ENCODE data around the gene MYO1B.

MYO1B gene

DNA sequence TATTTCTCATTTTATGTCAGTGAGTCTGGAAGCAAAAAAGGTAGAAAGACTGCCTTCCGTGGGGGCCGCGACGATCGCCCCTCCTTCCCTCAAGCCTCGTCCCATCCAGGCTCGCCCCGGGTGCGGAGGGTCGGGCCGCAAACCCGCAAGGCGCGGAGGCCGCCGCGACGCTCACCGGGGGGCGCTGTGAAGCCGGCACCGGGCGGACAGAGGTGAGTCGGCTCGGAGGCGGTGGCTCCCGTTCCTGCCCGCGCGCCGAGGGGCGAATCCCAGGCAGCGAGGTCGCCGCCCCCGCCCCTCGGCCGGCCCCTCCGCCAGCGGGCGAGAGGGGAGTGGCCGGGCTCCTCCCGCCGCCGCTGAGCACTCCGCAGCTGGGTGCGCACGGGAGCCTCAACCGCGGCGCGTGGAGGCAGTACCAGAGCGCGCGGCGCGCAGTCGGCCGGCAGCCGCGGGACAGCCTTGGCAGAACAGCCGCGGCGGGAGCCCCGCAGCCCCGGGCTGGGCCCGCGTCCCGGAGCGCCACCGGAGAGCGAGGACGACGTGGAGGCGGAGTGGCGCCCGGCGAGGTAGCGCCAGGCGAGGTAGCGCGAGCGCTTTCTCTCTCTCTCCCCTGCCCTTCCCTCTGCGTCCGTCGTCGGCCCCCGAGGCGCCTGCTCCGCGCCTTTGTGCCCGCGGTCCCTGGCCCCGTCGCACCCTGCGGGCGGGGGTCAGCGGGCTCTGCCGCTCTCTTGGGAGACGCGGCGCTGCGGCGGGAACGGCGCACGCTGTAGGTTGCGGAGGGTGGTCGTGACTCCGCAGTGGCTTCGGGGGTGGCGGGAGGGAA, at the start of gene MYO1B:
Gene MYO1B, plus strand, starts transcription at position 359 of the 823 bp plus-strand sequence. CDS start 31,492 bp downstream, outside the sequence.
- ATAC-seq (ENCODE audit: low read depth), result peak; percentile 65
- Mint-ChIP-seq H3K4me1 (peaks cover 14% of the 10 kb centered on the region), H3K27ac (no peak within 1 kb of the TSS), H3K4me3 (peak within 1 kb of the TSS; percentile 69), H3K36me3 (no peaks in the 10 kb centered on the region), H3K9me3 (peaks cover 4% of the 10 kb centered on the region), H3K27me3 (peaks cover 6% of the 10 kb centered on the region)
- peak; percentile 19 to 55 for DNase-seq (ENCODE audit: low spot score in 2 of 2)

DNA sequence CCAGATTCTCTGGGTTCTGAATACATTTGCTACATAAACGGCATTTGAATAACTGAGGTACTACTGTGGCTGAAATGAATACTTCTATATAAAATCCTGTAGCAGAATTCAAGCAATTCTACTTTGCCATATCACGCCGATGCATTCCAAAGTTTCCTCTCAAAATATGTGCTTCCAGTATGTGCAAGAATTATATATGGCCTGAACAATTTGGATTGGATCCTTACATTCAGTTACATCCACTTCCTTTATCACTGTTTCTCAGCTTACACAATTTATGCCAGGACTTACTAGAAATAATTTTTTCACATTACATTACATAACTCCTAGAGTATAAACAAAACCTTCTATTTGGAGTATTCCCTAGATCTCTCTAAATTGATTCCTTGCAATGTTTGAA, 48.1 kb upstream of the MYO1B start:
- Mint-ChIP-seq H3K27ac (no peak overlapping the region), H3K36me3 (no peaks in the 10 kb centered on the region), H3K27me3 (peaks cover 4% of the 10 kb centered on the region), H3K9me3 (peaks cover 1% of the 10 kb centered on the region), H3K4me1 (peaks cover 11% of the 10 kb centered on the region), H3K4me3 (no peak overlapping the region)
- ATAC-seq (ENCODE audit: low read depth), result no peak
- DNase-seq (ENCODE audit: low spot score in 2 of 2), result no peak

DNA sequence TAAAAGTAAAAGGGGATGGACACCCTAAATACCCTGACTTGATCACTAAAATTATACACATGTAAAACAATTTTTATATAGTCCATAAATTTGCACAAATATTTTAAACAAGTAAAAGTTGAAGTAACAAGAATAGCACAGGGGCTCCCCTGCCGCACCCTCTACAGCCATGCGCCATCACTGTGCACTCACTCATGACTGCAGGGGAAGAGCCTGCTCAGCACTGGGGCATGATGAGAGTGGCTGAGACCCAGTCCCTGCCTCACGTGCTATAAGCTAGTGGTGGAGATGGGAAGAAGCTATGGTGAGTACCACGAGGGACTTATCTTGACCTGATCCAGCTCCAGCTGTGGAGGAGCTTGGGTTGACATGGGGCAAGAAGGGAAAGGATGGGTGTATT, 46.9 kb upstream of the MYO1B start:
- H3K9me3 Mint-ChIP-seq, result peaks cover 1% of the 10 kb centered on the region
- peaks cover 11% of the 10 kb centered on the region for H3K4me1 Mint-ChIP-seq
- H3K27ac Mint-ChIP-seq, result no peak overlapping the region

GRCh38 chr2:191199929-191200512, 45.2 kb upstream of the MYO1B start:
- ATAC-seq (ENCODE audit: low read depth) (no peak), DNase-seq (ENCODE audit: low spot score in 2 of 2) (no peak)
- Mint-ChIP-seq H3K4me1 (peaks cover 8% of the 10 kb centered on the region), H3K4me3 (no peak overlapping the region), H3K9me3 (no peaks in the 10 kb centered on the region), H3K27ac (no peak overlapping the region), H3K36me3 (no peaks in the 10 kb centered on the region), H3K27me3 (peaks cover 4% of the 10 kb centered on the region)

More for the DNA sequence above, 46.9 kb upstream of the MYO1B start:
- no peak for DNase-seq (ENCODE audit: low spot score in 2 of 2)
- Mint-ChIP-seq H3K27me3 (peaks cover 4% of the 10 kb centered on the region), H3K36me3 (no peaks in the 10 kb centered on the region), H3K4me3 (no peak overlapping the region)
- ATAC-seq (ENCODE audit: low read depth), result no peak

DNA sequence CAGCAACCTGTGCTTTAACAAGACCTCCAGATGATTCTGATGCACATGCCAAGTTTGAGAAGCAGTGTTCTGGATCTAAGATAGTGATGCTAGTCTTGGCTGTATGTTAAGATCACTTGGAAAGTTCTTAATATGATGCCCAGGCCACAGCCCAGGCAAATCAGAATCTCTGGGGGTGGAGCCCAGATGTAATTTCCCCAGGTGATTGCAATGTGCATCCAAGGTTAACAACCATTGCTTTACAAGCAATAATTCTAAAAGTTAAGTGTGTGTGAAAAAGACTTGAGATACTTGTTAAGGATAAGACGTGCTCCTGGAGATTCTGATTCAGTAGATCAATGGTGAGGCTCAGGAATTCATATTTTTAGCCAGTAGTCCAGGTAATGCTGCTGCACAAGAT, 44.3 kb upstream of the MYO1B start:
- peaks cover 4% of the 10 kb centered on the region for H3K27me3 Mint-ChIP-seq
- H3K4me1 Mint-ChIP-seq, result peaks cover 8% of the 10 kb centered on the region
- no peak for DNase-seq (ENCODE audit: low spot score in 2 of 2)

DNA sequence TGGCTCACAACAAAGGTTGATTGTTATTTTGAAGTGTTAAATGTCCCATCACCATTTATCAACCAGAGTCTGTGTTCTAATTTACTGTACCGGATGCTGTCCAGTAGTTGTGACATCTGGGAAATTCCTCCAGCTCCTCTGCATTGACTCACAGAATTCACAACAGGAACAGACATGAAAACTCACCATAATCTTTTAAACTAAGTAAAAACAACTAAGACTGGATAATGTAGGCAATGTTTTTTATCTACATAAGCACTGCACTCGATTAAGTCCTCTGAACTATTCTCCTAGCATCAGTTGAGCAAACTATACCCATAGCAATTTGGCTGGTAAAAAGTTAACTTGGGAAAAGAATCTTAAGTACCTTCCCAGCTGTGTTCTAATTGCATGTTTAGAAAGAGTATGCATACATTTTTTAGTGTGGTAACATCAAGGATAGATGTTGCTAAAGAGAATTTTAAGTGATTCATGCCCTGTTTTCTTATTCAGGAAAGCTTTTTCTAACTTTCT, 42.9 kb upstream of the MYO1B start:
- no peak overlapping the region for H3K4me3 Mint-ChIP-seq
- H3K27ac Mint-ChIP-seq, result no peak overlapping the region
- DNase-seq (ENCODE audit: low spot score in 2 of 2) (no peak), ATAC-seq (ENCODE audit: low read depth) (no peak)
- peaks cover 8% of the 10 kb centered on the region for H3K4me1 Mint-ChIP-seq
- no peaks in the 10 kb centered on the region for H3K36me3 Mint-ChIP-seq
- H3K27me3 Mint-ChIP-seq, result peaks cover 8% of the 10 kb centered on the region
- peaks cover 3% of the 10 kb centered on the region for H3K9me3 Mint-ChIP-seq

More for the DNA sequence above, 44.3 kb upstream of the MYO1B start:
- Mint-ChIP-seq H3K27ac (no peak overlapping the region), H3K36me3 (no peaks in the 10 kb centered on the region), H3K9me3 (no peaks in the 10 kb centered on the region), H3K4me3 (no peak overlapping the region)
- ATAC-seq (ENCODE audit: low read depth), result no peak

GRCh38 chr2:191202881-191203397, 42.3 kb upstream of the MYO1B start:
- Mint-ChIP-seq H3K9me3 (peaks cover 3% of the 10 kb centered on the region), H3K36me3 (no peaks in the 10 kb centered on the region), H3K27me3 (peaks cover 5% of the 10 kb centered on the region), H3K4me1 (peaks cover 8% of the 10 kb centered on the region), H3K27ac (no peak overlapping the region), H3K4me3 (no peak overlapping the region)
- ATAC-seq (ENCODE audit: low read depth) (no peak), DNase-seq (ENCODE audit: low spot score in 2 of 2) (no peak)

DNA sequence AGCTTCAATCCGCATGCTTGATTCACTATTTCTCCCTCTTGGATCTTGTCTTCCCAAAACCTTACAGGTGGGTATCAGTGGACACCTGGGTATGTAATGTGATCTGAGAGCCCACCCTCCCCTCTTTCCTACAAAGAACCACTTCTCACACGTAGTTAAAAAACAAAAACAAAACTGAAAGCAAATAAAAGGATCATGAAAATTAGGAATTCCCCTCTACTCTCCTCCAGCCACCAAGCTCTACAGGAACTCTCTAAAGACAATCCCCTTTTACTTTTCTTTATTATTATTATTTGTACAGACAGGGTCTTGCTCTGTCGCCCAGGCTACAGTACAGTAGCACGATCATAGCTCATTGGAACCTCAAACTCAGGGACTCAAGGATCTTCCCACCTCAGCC, 40.8 kb upstream of the MYO1B start:
- no peak for DNase-seq (ENCODE audit: low spot score in 2 of 2)
- Mint-ChIP-seq H3K27ac (peak overlapping the region; percentile 87), H3K9me3 (peaks cover 3% of the 10 kb centered on the region), H3K4me3 (peak overlapping the region; percentile 84), H3K27me3 (peaks cover 4% of the 10 kb centered on the region), H3K4me1 (peaks cover 8% of the 10 kb centered on the region), H3K36me3 (no peaks in the 10 kb centered on the region)
- peak; percentile 85 for ATAC-seq (ENCODE audit: low read depth)

DNA sequence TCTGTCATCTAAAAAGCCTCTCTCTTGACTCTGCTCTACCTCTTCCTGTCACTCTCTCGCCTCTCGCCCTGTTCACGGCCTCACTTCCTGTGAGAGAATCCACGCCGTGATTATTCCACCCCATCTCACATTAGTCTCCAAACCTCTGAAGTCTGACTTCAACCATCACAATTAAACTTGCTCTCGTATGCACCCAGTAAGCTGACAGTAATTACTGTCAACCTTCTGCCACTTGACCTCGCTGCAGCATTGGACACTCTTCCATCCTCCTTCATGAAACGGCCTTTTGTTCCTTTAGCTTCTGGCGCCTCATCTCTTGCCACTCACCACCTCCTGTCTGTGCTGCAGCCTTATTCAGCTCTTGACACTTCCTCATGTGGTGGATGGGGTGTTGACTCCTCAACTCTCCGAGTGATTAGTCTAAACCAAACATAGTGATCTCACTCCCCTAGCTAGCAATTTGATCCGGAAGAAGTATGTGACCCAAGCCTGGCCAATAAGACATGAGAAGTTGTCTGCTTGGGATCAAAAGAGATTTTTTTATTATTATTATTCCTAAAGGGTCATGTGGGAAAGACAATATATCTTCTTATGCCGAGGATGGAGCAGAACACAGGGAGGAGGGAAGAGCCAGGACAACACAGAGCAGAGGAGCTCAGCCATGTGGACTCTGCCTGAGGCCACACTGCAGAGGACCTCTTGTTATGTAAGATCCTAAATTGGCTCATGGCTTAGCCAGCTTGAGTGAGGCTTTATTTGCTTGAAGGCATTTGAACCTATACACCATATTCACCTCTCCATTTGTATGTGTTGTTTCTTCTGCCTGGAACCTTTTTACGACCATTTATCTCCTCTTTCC, 38.4 kb upstream of the MYO1B start:
- Mint-ChIP-seq H3K9me3 (peaks cover 5% of the 10 kb centered on the region), H3K36me3 (peaks cover 2% of the 10 kb centered on the region), H3K27me3 (peaks cover 4% of the 10 kb centered on the region), H3K4me3 (no peak overlapping the region), H3K27ac (no peak overlapping the region), H3K4me1 (peaks cover 8% of the 10 kb centered on the region)
- DNase-seq (ENCODE audit: low spot score in 2 of 2), result no peak
- no peak for ATAC-seq (ENCODE audit: low read depth)

DNA sequence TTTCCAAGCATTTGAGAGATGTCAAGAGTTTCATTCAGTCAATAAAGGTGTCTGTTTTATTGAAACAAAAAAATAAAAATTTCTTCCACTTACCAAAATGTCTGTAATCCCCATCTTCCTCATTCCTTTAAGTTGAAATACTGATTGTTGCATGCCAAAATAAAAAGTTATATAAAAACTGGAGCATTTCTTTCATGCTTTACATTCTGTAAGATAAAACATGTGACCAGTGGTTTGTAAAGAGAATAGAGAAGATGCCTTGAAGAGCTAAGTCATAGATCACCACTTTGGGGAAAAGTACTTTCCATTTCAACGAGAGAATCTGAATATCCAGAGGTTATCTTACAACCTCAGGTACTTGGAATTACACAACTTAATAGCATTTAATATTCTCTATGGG, 35.9 kb upstream of the MYO1B start:
- Mint-ChIP-seq H3K27me3 (peaks cover 9% of the 10 kb centered on the region), H3K4me3 (no peak overlapping the region), H3K36me3 (peaks cover 6% of the 10 kb centered on the region), H3K9me3 (peaks cover 10% of the 10 kb centered on the region), H3K4me1 (peaks cover 5% of the 10 kb centered on the region), H3K27ac (no peak overlapping the region)
- ATAC-seq (ENCODE audit: low read depth), result no peak
- no peak for DNase-seq (ENCODE audit: low spot score in 2 of 2)

- no peak overlapping the region for H3K27ac Mint-ChIP-seq
- DNase-seq (ENCODE audit: low spot score in 2 of 2), result no peak
- peaks cover 6% of the 10 kb centered on the region for H3K36me3 Mint-ChIP-seq
- no peaks in the 10 kb centered on the region for H3K4me1 Mint-ChIP-seq
- ATAC-seq (ENCODE audit: low read depth), result no peak
- peaks cover 6% of the 10 kb centered on the region for H3K27me3 Mint-ChIP-seq
- H3K4me3 Mint-ChIP-seq, result no peak overlapping the region
- H3K9me3 Mint-ChIP-seq, result peaks cover 8% of the 10 kb centered on the region
Measured at GRCh38 chr2:191212119-191212518, 33.1 kb upstream of the MYO1B start.

DNA sequence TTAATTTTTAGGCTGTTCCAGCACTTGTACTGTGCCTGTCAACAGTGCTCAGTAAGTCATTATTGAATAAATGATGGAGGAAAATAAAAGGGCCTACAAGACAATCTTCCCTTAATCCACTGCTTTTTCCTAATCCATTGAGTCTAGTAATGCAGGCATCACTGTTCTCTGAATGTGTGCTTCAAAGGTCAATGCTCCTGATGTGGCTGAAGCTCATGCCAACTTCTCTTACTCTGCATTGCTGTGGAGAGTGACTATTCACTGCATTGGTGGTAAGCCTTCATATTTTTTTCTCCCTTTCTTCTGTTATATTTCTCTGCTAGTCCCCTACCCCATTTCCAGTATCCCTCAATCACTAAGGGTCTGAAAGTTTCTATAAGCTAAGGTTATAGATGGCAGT, 31.9 kb upstream of the MYO1B start:
- ATAC-seq (ENCODE audit: low read depth) (no peak), DNase-seq (ENCODE audit: low spot score in 2 of 2) (no peak)
- Mint-ChIP-seq H3K27ac (no peak overlapping the region), H3K4me3 (no peak overlapping the region), H3K27me3 (peaks cover 6% of the 10 kb centered on the region), H3K36me3 (peaks cover 6% of the 10 kb centered on the region), H3K4me1 (no peaks in the 10 kb centered on the region), H3K9me3 (peaks cover 8% of the 10 kb centered on the region)

GRCh38 chr2:191215230-191215629, 30.0 kb upstream of the MYO1B start:
- no peak overlapping the region for H3K4me3 Mint-ChIP-seq
- H3K4me1 Mint-ChIP-seq, result peaks cover 5% of the 10 kb centered on the region
- no peak overlapping the region for H3K27ac Mint-ChIP-seq
- H3K9me3 Mint-ChIP-seq, result peaks cover 8% of the 10 kb centered on the region
- no peak for ATAC-seq (ENCODE audit: low read depth)
- DNase-seq (ENCODE audit: low spot score in 2 of 2), result no peak
- H3K27me3 Mint-ChIP-seq, result peaks cover 6% of the 10 kb centered on the region
- peaks cover 6% of the 10 kb centered on the region for H3K36me3 Mint-ChIP-seq

DNA sequence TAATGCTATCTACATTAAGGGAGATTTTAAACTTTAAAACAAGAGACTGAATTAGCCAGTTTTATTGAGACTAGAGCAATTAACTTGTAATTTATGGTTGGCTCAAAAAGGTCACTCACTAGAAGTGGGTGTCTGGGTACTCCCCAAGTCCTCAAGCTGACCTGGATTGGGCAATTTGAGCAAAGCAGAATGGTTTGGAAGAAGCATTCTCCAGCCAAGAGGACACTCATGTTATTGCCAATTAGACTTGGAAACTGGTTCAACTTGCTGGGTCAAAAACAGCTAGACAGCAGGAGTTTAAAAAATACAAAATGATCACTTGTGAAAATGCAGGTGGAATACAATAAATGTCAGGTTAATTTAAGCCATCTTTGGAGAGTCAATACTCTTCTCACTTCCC, 29.5 kb upstream of the MYO1B start:
- Mint-ChIP-seq H3K9me3 (peaks cover 8% of the 10 kb centered on the region), H3K4me1 (peaks cover 10% of the 10 kb centered on the region), H3K27me3 (peaks cover 6% of the 10 kb centered on the region), H3K36me3 (peaks cover 6% of the 10 kb centered on the region), H3K27ac (no peak overlapping the region), H3K4me3 (no peak overlapping the region)
- ATAC-seq (ENCODE audit: low read depth) (no peak), DNase-seq (ENCODE audit: low spot score in 2 of 2) (no peak)

Measured in memory B cell (primary cell).